H1 (cell line): ENCODE measurements around the gene NDUFA13. TPM values are rescaled to one million over a fixed set of nuclear protein-coding genes. Genes with fewer than 3 reads are reported as not detected.

ENCODE experiments used
- CTCF ChIA-PET: fragments of 300-600 bp; sonication (Branson Sonifier 250); formaldehyde crosslinking; loops from one replicate; lab custom pipeline; 2021; ENCODE audit not compliant: partially characterized antibody; lab: Charles Lee
- POLR2A ChIA-PET: fragments of 300-600 bp; sonication (Branson Sonifier 250); formaldehyde crosslinking; loops from one replicate; lab custom pipeline; 2021; ENCODE audit warnings: inconsistent platforms; ENCODE audit not compliant: partially characterized antibody; lab: Charles Lee
- DNase-seq, 2 experiments: peaks; one replicate each; pipeline versions ENCODE4 v3.0.0 to v3.0.0-alpha.2; 2010 to 2022; ENCODE audit warnings: low spot score in 2 of 2, low read depth in 1 of 2, mixed read lengths in 1 of 2
- FAIRE-seq: peaks from 2 replicates; lab custom pipeline; 2011; peaks lifted over from hg19 to GRCh38; lab: Jason Lieb, UNC
- H2AFZ ChIP-seq: 2 replicates; pipeline ENCODE4 v1.8.1; 2012; ENCODE audit warnings: low read length, inconsistent platforms
- H2AK5ac ChIP-seq: 2 replicates; pipeline ENCODE4 v1.6.1; 2013; ENCODE audit warnings: low read depth, low read length
- H2BK120ac ChIP-seq: replicated peaks from 2 replicates; pipeline ENCODE3; 2013; ENCODE audit warnings: low read depth, low read length, inconsistent platforms
- H2BK12ac ChIP-seq: 2 replicates; pipeline ENCODE4 v1.6.1; 2013; ENCODE audit warnings: low read depth, low read length
- H2BK15ac ChIP-seq: 2 replicates; pipeline ENCODE4 v1.6.1; 2013; ENCODE audit warnings: low read length
- H2BK20ac ChIP-seq: 2 replicates; pipeline ENCODE4 v1.6.1; 2013; ENCODE audit warnings: low read length
- H2BK5ac ChIP-seq: 2 replicates; pipeline ENCODE4 v1.6.1; 2013; ENCODE audit warnings: low read depth, low read length
- H3K14ac ChIP-seq: 2 replicates; pipeline ENCODE4 v1.6.1; 2013; ENCODE audit warnings: inconsistent platforms; ENCODE audit not compliant: insufficient read length
- H3K18ac ChIP-seq: 2 replicates; pipeline ENCODE4 v1.6.1; 2013; ENCODE audit warnings: low read length; ENCODE audit errors: extremely low read depth
- H3K23ac ChIP-seq: 2 replicates; pipeline ENCODE4 v1.6.1; 2013; ENCODE audit warnings: inconsistent platforms; ENCODE audit not compliant: insufficient read length
- H3K23me2 ChIP-seq: 2 replicates; pipeline ENCODE4 v1.6.1; 2013; ENCODE audit warnings: low read depth, low read length
- H3K27ac ChIP-seq: 2 replicates; pipeline ENCODE4 v1.6.1; 2011; ENCODE audit warnings: low read depth, low read length, inconsistent platforms
- H3K27me3 ChIP-seq, 4 experiments: replicated peaks in 1 of 4; 1 replicate in 1 of 4; 2 replicates in 3 of 4; pipeline versions ENCODE4 v1.6.1 to v1.8.1; 2011 to 2013; ENCODE audit warnings: low read length in 3 of 4, mild to moderate bottlenecking in 3 of 4, inconsistent platforms in 2 of 4, mixed read lengths in 2 of 4, moderate library complexity in 1 of 4; ENCODE audit not compliant: control insufficient read depth in 3 of 4, insufficient read depth in 3 of 4; ENCODE audit errors: extremely low read depth in 1 of 4
- H3K36me3 ChIP-seq, 4 experiments: 2 replicates each; pipeline versions ENCODE4 v1.6.1 to v1.8.1; 2011 to 2013; ENCODE audit warnings: mild to moderate bottlenecking in 4 of 4, low read length in 3 of 4, moderate library complexity in 2 of 4, control low read depth in 1 of 4, inconsistent platforms in 1 of 4; ENCODE audit not compliant: insufficient read depth in 4 of 4, control insufficient read depth in 2 of 4
- H3K4ac ChIP-seq: replicated peaks from 2 replicates; pipeline ENCODE3; 2013; ENCODE audit warnings: low read length, low read depth, mixed read lengths, inconsistent platforms; ENCODE audit not compliant: insufficient read length
- H3K4me1 ChIP-seq, 4 experiments: replicated peaks in 1 of 4; 1 replicate in 1 of 4; 2 replicates in 3 of 4; pipeline versions ENCODE4 v1.6.1 to v1.8.1; 2011 to 2013; ENCODE audit warnings: low read length in 3 of 4, inconsistent platforms in 2 of 4, mixed read lengths in 1 of 4; ENCODE audit not compliant: insufficient read depth in 4 of 4, control insufficient read depth in 3 of 4
- H3K4me2 ChIP-seq, 2 experiments: 2 replicates each; pipeline versions ENCODE4 v1.6.1 to v1.8.1; 2011 to 2013; ENCODE audit warnings: low read depth in 2 of 2, low read length in 2 of 2, control low read depth in 1 of 2, inconsistent platforms in 1 of 2, mild to moderate bottlenecking in 1 of 2; ENCODE audit not compliant: insufficient read depth in 1 of 2
- H3K4me3 ChIP-seq, 4 experiments: fragments of 200-600, 300-600 bp in 1 of 4; sonication (generic), shearing (Covaris generic), sonication (Bioruptor Twin) in 1 of 4; 2 replicates each; pipeline versions ENCODE4 v1.5.1 to v1.8.1; 2011 to 2016; ENCODE audit warnings: low read length in 4 of 4, low read depth in 3 of 4, control low read depth in 2 of 4, inconsistent platforms in 2 of 4, mild to moderate bottlenecking in 2 of 4, mixed read lengths in 1 of 4, moderate library complexity in 1 of 4; ENCODE audit not compliant: insufficient read depth in 2 of 4; ENCODE audit errors: extremely low read depth in 1 of 4
- H3K56ac ChIP-seq: replicated peaks from 2 replicates; pipeline ENCODE3; 2013; ENCODE audit warnings: low read depth, mild to moderate bottlenecking, mixed read lengths, low read length, inconsistent platforms; ENCODE audit not compliant: insufficient read length
- H3K79me1 ChIP-seq: 2 replicates; pipeline ENCODE4 v1.6.1; 2013; ENCODE audit warnings: low read depth, low read length, control low read depth
- H3K79me2 ChIP-seq, 2 experiments: 2 replicates each; pipeline versions ENCODE4 v1.6.1 to v1.8.1; 2012 to 2013; ENCODE audit warnings: low read length in 2 of 2, mild to moderate bottlenecking in 2 of 2, inconsistent platforms in 1 of 2; ENCODE audit not compliant: insufficient read depth in 2 of 2, control insufficient read depth in 1 of 2
- H3K9ac ChIP-seq, 4 experiments: replicated peaks in 1 of 4; 1 replicate in 1 of 4; 2 replicates in 3 of 4; pipeline versions ENCODE4 v1.6.1 to v1.8.1; 2011 to 2013; ENCODE audit warnings: low read depth in 3 of 4, low read length in 3 of 4, control low read depth in 2 of 4, mild to moderate bottlenecking in 2 of 4, moderate library complexity in 2 of 4, inconsistent platforms in 1 of 4; ENCODE audit errors: extremely low read depth in 1 of 4
- H3K9me3 ChIP-seq, 2 experiments: 2 replicates each; pipeline versions ENCODE4 v1.6.1 to v1.8.1; 2012 to 2013; ENCODE audit warnings: mild to moderate bottlenecking in 2 of 2, moderate library complexity in 2 of 2, control low read depth in 1 of 2, inconsistent platforms in 1 of 2, low read depth in 1 of 2, low read length in 1 of 2, mixed read lengths in 1 of 2; ENCODE audit not compliant: insufficient read depth in 2 of 2
- H4K20me1 ChIP-seq, 2 experiments: replicated peaks in 1 of 2; 2 replicates each; pipeline versions ENCODE3 to v1.8.1; 2011 to 2013; ENCODE audit warnings: inconsistent platforms in 2 of 2, low read length in 2 of 2, mild to moderate bottlenecking in 1 of 2; ENCODE audit not compliant: insufficient read depth in 2 of 2, control insufficient read depth in 1 of 2
- H4K5ac ChIP-seq: 2 replicates; pipeline ENCODE4 v1.6.1; 2013; ENCODE audit warnings: low read length, low read depth, mixed read lengths, inconsistent platforms; ENCODE audit not compliant: insufficient read length
- H4K8ac ChIP-seq: 2 replicates; pipeline ENCODE4 v1.8.0; 2013; ENCODE audit warnings: mild to moderate bottlenecking, moderate library complexity, low read length, inconsistent platforms; ENCODE audit not compliant: insufficient read depth; ENCODE audit errors: extremely low read depth
- H4K91ac ChIP-seq: replicated peaks from 2 replicates; pipeline ENCODE3; 2013; ENCODE audit warnings: low read length, mixed read lengths, inconsistent platforms; ENCODE audit not compliant: insufficient read length
- CBX5 ChIP-seq: fragments of 300-800, 300-1000 bp; sonication (generic); IDR thresholded peaks from 2 replicates; pipeline ENCODE4 v1.7.1; 2016; ENCODE audit warnings: antibody characterized with exemption, low read length, low read depth
- FOSL1 ChIP-seq: IDR thresholded peaks from 2 replicates; pipeline ENCODE4 v1.6.1; 2011; ENCODE audit warnings: mild to moderate bottlenecking, low read depth, low read length, moderate library complexity; ENCODE audit not compliant: insufficient read depth
- HDAC6 ChIP-seq: IDR thresholded peaks from one replicate; pipeline ENCODE4 v1.7.1; 2012; ENCODE audit warnings: low read depth, mild to moderate bottlenecking, inconsistent platforms, low read length, moderate library complexity
- JUN ChIP-seq: IDR thresholded peaks from 2 replicates; pipeline ENCODE4 v1.6.1; 2011; ENCODE audit warnings: low read depth, mild to moderate bottlenecking, improper control_type of control experiment, low read length
- JUND ChIP-seq: IDR thresholded peaks from 2 replicates; pipeline ENCODE4 v1.6.1; 2011; ENCODE audit warnings: mild to moderate bottlenecking, improper control_type of control experiment, low read length
- KDM5A ChIP-seq: fragments of 200-600 bp; IDR thresholded peaks from 2 replicates; pipeline ENCODE4 v1.7.1; 2012; ENCODE audit warnings: mild to moderate bottlenecking, low read length, inconsistent platforms, mixed read lengths
- NANOG ChIP-seq: IDR thresholded peaks from 2 replicates; pipeline ENCODE4 v1.6.1; 2011; ENCODE audit warnings: low read length, low read depth, mild to moderate bottlenecking, inconsistent platforms; ENCODE audit not compliant: insufficient read depth, poor library complexity, severe bottlenecking
- NRF1 ChIP-seq: IDR thresholded peaks from 2 replicates; pipeline ENCODE4 v1.6.1; 2011; ENCODE audit warnings: mild to moderate bottlenecking, low read depth, low read length, improper control_type of control experiment
- POLR2AphosphoS5 ChIP-seq: IDR thresholded peaks from 2 replicates; pipeline ENCODE4 v1.6.1; 2011; ENCODE audit warnings: low read depth, low read length
- POU5F1 ChIP-seq: IDR thresholded peaks from 2 replicates; pipeline ENCODE4 v1.6.1; 2011; ENCODE audit warnings: low read depth, mild to moderate bottlenecking, low read length, moderate library complexity
- SIX5 ChIP-seq: IDR thresholded peaks from 2 replicates; pipeline ENCODE4 v1.6.1; 2011; ENCODE audit warnings: mild to moderate bottlenecking, low read depth, low read length
- TAF1 ChIP-seq: IDR thresholded peaks from 2 replicates; pipeline ENCODE4 v1.6.1; 2011; ENCODE audit warnings: mild to moderate bottlenecking, low read depth, low read length
- TEAD4 ChIP-seq: IDR thresholded peaks from 2 replicates; pipeline ENCODE4 v1.6.1; 2012; ENCODE audit warnings: low read depth, low read length, inconsistent platforms, mixed read lengths
- WGBS, 2 experiments: shearing (Covaris generic) in 1 of 2; methylation state at CpG; one replicate each; pipeline versions ENCODE4 v1.1.6 to v1.1.7; 2013 to 2015; ENCODE audit warnings: low lambda C conversion rate in 2 of 2, mixed read lengths in 2 of 2, inconsistent platforms in 1 of 2, low coverage in 1 of 2, missing lambda C conversion rate in 1 of 2; ENCODE audit not compliant: insufficient replicate concordance in 2 of 2, insufficient coverage in 1 of 2, insufficient read length in 1 of 2; ENCODE audit errors: extremely low coverage in 1 of 2, missing lambda C conversion rate in 1 of 2; 5-methylcytosine and 5-hydroxymethylcytosine counted together
- polyA plus RNA-seq, 7 experiments: library from polyadenylated mRNA; depleted of rRNA in 3 of 7; stranded (reverse) in 5 of 7; unstranded in 2 of 7; fragments of >200 nt in 5 of 7; fragments of 200-250 nt in 2 of 7; gene quantifications; 1 replicate in 5 of 7; 2 replicates in 1 of 7; 4 replicates in 1 of 7; pipeline versions ENCODE4 v1.2.1 to v1.2.3, GENCODE V29; 2011 to 2013; ENCODE audit warnings: missing spikeins in 2 of 7, mixed read lengths in 2 of 7
- total RNA-seq: library from RNA; stranded (reverse); fragmentation: NEBNext Ultra II Directional; extraction: Animal tissue kit (Norgen Biotek cat#: 25700); gene quantifications from 2 replicates; pipeline ENCODE4 v1.2.1, GENCODE V29; 2021

The NDUFA13 gene
- total and polyA plus RNA-seq, 2 of the 8 experiments (the other 6 are each of a cell fraction or from before 2014, with no cell fraction given), result 413 to 1,105 TPM

- Histone ChIP-seq H3K27ac (no peak overlapping the region), H2BK5ac (no peak overlapping the region; the same call in 1 of the 2 replicates), H3K23me2 (peaks cover under 1% of the 10 kb centered on the region; the same call in 1 of the 2 replicates), H3K4me1 (no peaks in the 10 kb centered on the region; a peak in 1 of 7 replicates), H3K14ac (no peak overlapping the region), H4K8ac (no peak overlapping the region), H2BK12ac (no peak overlapping the region), H2AK5ac (no peak overlapping the region), H3K18ac (no peak overlapping the region), H3K4ac (no peak overlapping the region), H2BK120ac (no peak overlapping the region), H3K56ac (no peak overlapping the region), H3K9ac (no peak overlapping the region), H3K4me3 (no peak overlapping the region), H4K5ac (no peak overlapping the region), H3K9me3 (no peaks in the 10 kb centered on the region), H3K23ac (no peak overlapping the region), H4K20me1 (peaks cover 7 to 23% of the 10 kb centered on the region in 2 experiments), H4K91ac (no peak overlapping the region), H3K27me3 (no peaks in the 10 kb centered on the region), H3K4me2 (no peak overlapping the region), H3K79me2 (peaks cover 0 to 7% of the 10 kb centered on the region in 2 experiments; a peak in 1 of 4 replicates), H3K79me1 (peaks cover 3% of the 10 kb centered on the region), H3K36me3 (peaks cover 30 to 68% (median 56%) of the 10 kb centered on the region in 4 experiments), H2BK20ac (no peak overlapping the region), H2AFZ (no peak overlapping the region), H2BK15ac (no peak overlapping the region)
- TF ChIP-seq POLR2AphosphoS5 (no peak), JUN (no peak), JUND (no peak), TAF1 (no peak), KDM5A (no peak), FOSL1 (no peak), TEAD4 (no peak), NANOG (no peak), SIX5 (no peak), POU5F1 (no peak), CBX5 (no peak), NRF1 (no peak), HDAC6 (no peak)
- POLR2A ChIA-PET, result no interaction called here
- DNase-seq (no peak), FAIRE-seq (no peak)
- CTCF ChIA-PET, result interaction anchor here (0.6 kb wide), 1 partner anchor 117 kb away, joined by 3 read pairs; no protein-coding TSS in a partner anchor
- 95% methylated on average over 30 of the region's 33 CpGs; no CpG with 5 or more reads in 1 of the 2 experiments for WGBS, 2 experiments
These were observed 17.6 kb upstream of the NDUFA13 start for GRCh38 chr19:19498255-19498991.
